Stimulated activated CD4-positive, alpha-beta T cell treated with anti-CD3 and anti-CD28 coated beads, TNF-alpha, amount 100 ng/mL, for 1 hour (primary cell): ENCODE data around the gene CYP4X1.
"Not testable (repeated sequence)": the region's sequence is repeated elsewhere in the genome, so short reads cannot be mapped to it uniquely, and the experiment has no call there.

Experiments used
- DNase-seq, 3 donors: peaks; one replicate each; pipeline ENCODE4 v3.0.0-alpha.2; 2020; ENCODE audit warnings: low read depth in 3 of 3, low spot score in 1 of 3

CYP4X1 gene

GRCh38 chr1:47069080-47069479, 45.6 kb downstream of the CYP4X1 start:
- DNase-seq, result not testable (repeated sequence)

GRCh38 chr1:47069509-47069908, 46.0 kb downstream of the CYP4X1 start:
- DNase-seq, result not testable (repeated sequence)

- not testable (repeated sequence) for DNase-seq
Measured at GRCh38 chr1:47089356-47089755, 65.9 kb downstream of the CYP4X1 start.

- not testable (repeated sequence) for DNase-seq
Measured at GRCh38 chr1:47091476-47091875, 68.0 kb downstream of the CYP4X1 start.
